NB4 (cell line): Measurements from ENCODE around the gene TYW5.

ENCODE experiments used
- DNase-seq: peaks from one replicate; pipeline ENCODE4 v3.0.0; 2010; ENCODE audit warnings: low read depth
- H3K4me3 ChIP-seq: one replicate; pipeline ENCODE4 v1.5.1; 2011; ENCODE audit warnings: mild to moderate bottlenecking, low read depth, low read length, moderate library complexity
- CTCF ChIP-seq: IDR thresholded peaks from one replicate; pipeline ENCODE4 v1.5.1; 2012; ENCODE audit warnings: low read depth, low read length
- MAX ChIP-seq: IDR thresholded peaks from 2 replicates; pipeline ENCODE4 v1.6.1; 2011; ENCODE audit warnings: low read depth, low read length
- MYC ChIP-seq: IDR thresholded peaks from 2 replicates; pipeline ENCODE4 v1.6.1; 2011; ENCODE audit warnings: low read depth, low read length
- POLR2A ChIP-seq: IDR thresholded peaks from 2 replicates; pipeline ENCODE4 v1.6.1; 2011; ENCODE audit warnings: mild to moderate bottlenecking; ENCODE audit not compliant: insufficient read length; ENCODE audit errors: extremely low read depth

The TYW5 gene, protein sequence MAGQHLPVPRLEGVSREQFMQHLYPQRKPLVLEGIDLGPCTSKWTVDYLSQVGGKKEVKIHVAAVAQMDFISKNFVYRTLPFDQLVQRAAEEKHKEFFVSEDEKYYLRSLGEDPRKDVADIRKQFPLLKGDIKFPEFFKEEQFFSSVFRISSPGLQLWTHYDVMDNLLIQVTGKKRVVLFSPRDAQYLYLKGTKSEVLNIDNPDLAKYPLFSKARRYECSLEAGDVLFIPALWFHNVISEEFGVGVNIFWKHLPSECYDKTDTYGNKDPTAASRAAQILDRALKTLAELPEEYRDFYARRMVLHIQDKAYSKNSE

DNA sequence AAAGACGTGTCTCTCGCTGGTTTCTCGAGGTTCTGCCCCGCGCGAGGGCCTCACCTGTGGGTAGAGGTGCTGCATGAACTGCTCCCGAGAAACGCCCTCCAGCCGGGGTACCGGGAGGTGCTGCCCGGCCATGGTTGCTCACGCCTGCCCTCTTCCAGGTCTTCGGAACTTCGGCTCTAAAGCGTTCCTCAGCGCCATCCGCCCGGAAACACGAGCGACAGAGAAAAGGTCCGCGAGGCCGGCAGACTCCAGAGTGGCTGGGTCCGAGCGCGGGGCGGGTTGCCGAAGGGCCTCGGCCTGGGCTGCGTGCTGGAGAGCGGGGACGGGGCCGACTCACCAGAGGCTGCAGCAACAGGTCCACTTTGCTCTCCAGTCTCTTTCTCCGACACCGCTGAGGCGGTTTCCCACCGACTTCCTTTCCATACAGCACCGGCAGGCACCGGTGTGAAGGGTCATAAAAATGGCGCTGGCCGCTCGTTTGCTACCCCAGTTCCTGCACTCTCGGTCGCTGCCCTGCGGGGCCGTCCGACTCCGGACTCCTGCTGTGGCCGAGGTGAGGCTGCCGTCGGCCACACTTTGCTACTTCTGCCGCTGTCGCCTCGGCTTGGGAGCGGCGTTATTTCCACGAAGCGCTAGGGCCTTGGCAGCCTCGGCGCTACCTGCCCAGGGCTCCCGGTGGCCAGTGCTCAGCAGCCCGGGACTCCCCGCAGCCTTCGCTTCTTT, at the start of gene TYW5, which contains the start of gene MAIP1:
Gene TYW5 (minus strand): TSS at position 153 of the 723 bp plus-strand sequence. CDS start 21 bp downstream, at position 132.
Gene MAIP1 (plus strand): TSS at position 244 of the 723 bp plus-strand sequence. CDS start 217 bp downstream, at position 461.
- H3K4me3 ChIP-seq, result peak within 1 kb of the TSS; percentile 98
- DNase-seq, result peak; percentile 90
- TF ChIP-seq MYC (peak; percentile 48), CTCF (no peak), POLR2A (peak; percentile 75), MAX (no peak; the same call in none of the 2 replicates)

DNA sequence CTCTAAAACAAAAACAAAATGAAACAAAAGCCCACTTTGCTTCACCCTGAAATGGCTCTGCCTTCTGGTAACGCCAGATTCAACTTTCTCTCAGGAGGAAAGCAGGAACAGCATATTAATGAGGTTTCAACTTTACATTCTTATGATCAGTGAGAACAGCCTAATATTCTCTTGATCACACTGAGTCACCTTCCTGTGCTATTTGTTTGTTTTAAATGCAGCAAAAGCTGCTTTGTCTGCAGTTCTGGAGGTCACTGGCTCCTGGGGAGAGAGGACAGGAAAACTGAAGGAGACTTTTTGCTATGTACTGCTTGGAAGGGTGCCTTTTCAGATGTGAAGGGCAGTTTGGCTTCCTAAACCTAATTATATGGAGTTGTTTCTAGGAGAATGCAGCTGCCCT, 48.2 kb upstream of the TYW5 start:
- H3K4me3 ChIP-seq, result no peak overlapping the region
- DNase-seq, result no peak
- TF ChIP-seq MAX (no peak), MYC (no peak), POLR2A (no peak), CTCF (no peak)

GRCh38 chr2:200000444-200001163, 45.3 kb upstream of the TYW5 start:
- no peak for TF ChIP-seq POLR2A
- no peak for TF ChIP-seq MAX
- no peak for TF ChIP-seq CTCF
- H3K4me3 ChIP-seq, result no peak overlapping the region
- no peak for DNase-seq

DNA sequence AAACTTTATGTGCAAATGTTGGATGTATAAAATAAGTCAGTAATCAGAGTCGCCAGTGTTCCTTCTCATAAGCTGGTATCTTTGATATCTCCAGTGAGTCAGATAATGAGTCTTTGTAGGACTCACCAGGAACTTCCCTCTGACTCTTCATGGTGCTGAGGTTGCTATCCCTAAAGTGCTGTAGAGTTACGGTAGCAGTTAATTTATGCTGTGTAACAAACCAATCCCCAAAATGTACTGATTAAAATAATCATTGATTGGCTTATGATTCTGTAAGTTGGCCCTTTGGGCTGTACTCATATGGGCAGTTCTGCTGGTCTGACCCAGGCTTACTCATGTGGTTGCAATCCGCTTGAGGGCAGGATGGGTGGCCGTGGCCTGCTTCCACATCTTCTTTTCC, 43.9 kb upstream of the TYW5 start:
- no peak overlapping the region for H3K4me3 ChIP-seq
- no peak for TF ChIP-seq POLR2A
- no peak for TF ChIP-seq CTCF
- TF ChIP-seq MYC, result no peak
- TF ChIP-seq MAX, result no peak

DNA sequence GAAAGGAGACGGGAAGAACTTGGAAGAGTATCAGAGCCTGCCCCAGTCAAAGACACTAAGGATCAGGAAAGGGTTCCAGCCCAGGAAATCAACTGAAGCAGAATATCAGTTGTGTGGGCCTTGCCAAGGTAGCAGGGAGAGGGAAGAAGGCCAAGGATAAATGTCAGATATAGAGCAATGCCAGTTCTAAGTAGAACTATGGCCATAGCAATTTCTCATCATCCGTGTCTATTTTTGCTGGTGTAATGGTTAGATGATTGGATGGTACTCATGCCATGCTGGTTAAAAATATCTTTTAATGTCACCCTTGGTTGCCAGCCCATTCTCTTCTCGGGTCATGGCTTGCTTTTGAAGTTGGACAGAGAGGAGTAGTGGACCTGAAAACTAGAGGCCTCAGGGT, 42.0 kb upstream of the TYW5 start:
- no peak overlapping the region for H3K4me3 ChIP-seq
- TF ChIP-seq POLR2A (no peak), MYC (no peak), MAX (no peak), CTCF (no peak)
- no peak for DNase-seq

More for the DNA sequence above, 43.9 kb upstream of the TYW5 start:
- no peak for DNase-seq
